Ovary (tissue), 9 donors: ENCODE data around the gene RAD50. TPM values are rescaled to one million over a fixed set of nuclear protein-coding genes. Genes with fewer than 3 reads are reported as not detected.

Source experiments
- DNase-seq, 5 donors: peaks; one replicate each; pipeline ENCODE4 v3.0.0-alpha.2; 2019 to 2020
- H3K27ac ChIP-seq, 2 donors: fragments of 200-600 bp; one replicate each; pipeline versions ENCODE4 v1.5.1 to v1.8.0; 2019 to 2022
- H3K27me3 ChIP-seq: fragments of 200-600 bp; one replicate; pipeline ENCODE4 v1.8.0; 2022
- H3K36me3 ChIP-seq: fragments of 200-600 bp; sonication (generic); one replicate; pipeline ENCODE4 v1.5.1; 2019
- H3K4me1 ChIP-seq: one replicate; pipeline ENCODE4 v1.8.1; 2013; ENCODE audit warnings: mild to moderate bottlenecking, moderate library complexity; ENCODE audit not compliant: insufficient read depth
- H3K4me3 ChIP-seq: fragments of 200-600 bp; sonication (generic); one replicate; pipeline ENCODE4 v1.5.1; 2017
- H3K9me3 ChIP-seq, 2 donors: fragments of 200-600 bp in 1 of 2; sonication (generic) in 1 of 2; one replicate each; pipeline versions ENCODE4 v1.5.1 to v1.8.1; 2013 to 2019; ENCODE audit warnings: mild to moderate bottlenecking in 1 of 2, moderate library complexity in 1 of 2
- CTCF ChIP-seq, 3 donors: fragments of 450-650 bp in 2 of 3; fragments of 200-600 bp in 1 of 3; IDR thresholded peaks; one replicate each; pipeline versions ENCODE4 v1.5.1 to v1.8.0; 2016 to 2022; ENCODE audit warnings: antibody characterized with exemption in 3 of 3, mild to moderate bottlenecking in 1 of 3
- EP300 ChIP-seq: sonication (generic); formaldehyde crosslinking; IDR thresholded peaks from one replicate; pipeline ENCODE4 v1.6.1; 2017; ENCODE audit warnings: antibody characterized with exemption
- POLR2A ChIP-seq: fragments of 450-650 bp; IDR thresholded peaks from one replicate; pipeline ENCODE4 v1.6.1; 2017; ENCODE audit warnings: antibody characterized with exemption, mild to moderate bottlenecking, moderate library complexity
- WGBS, 3 donors: extraction: QIAGEN DNeasy Blood & Tissue Kit in 1 of 3; methylation state at CpG; one replicate each; pipeline versions ENCODE4 v1.1.5 to v1.1.7; 2013 to 2017; 5-methylcytosine and 5-hydroxymethylcytosine counted together
- intact Hi-C, 4 donors: fragments of 100-400 bp; cut with DNase I; formaldehyde crosslinking; loops; one replicate each; pipeline versions ENCODE4 v1.11.0 to v1.15.1; 2022 to 2023
- polyA plus RNA-seq, 2 donors: library from polyadenylated mRNA; stranded (reverse); fragments of 200-250 nt in 1 of 2; fragments of 350-450 nt in 1 of 2; fragmentation: Illumina TruSeq in 1 of 2; extraction: RNeasy Lipid Tissue Mini Kit (QIAGEN cat#74804) in 1 of 2; gene quantifications; one replicate each; pipeline ENCODE4 v1.2.3, GENCODE V29; 2013 to 2014
- total RNA-seq, 7 donors: library from RNA; depleted of rRNA in 2 of 7; stranded (reverse); fragments of >200 nt in 2 of 7; fragmentation: NEBNext Ultra II Directional in 3 of 7; extraction: Animal tissue kit (Norgen Biotek cat#: 25700) in 3 of 7; gene quantifications; one replicate each; pipeline versions ENCODE4 v1.1.0 to v1.2.4, GENCODE V29; 2016 to 2023
- donor health status: DM: no; HTN: no; CAD: no; lungs with moderate emphysema.
- donor health status: DM: no; HTN: no; CAD: no.
- donor health status: Bipolar disorder and iron deficiency.
- donor health status: DM: yes; HTN: yes; CAD: no.
- donor health status: DM: no; HTN: no; CAD: no.
- donor health status: DM: yes; HTN: yes; CAD: no.

The RAD50 gene
- total and polyA plus RNA-seq, 9 donors: 9.4 to 41.5 (median 28.1) TPM

DNA sequence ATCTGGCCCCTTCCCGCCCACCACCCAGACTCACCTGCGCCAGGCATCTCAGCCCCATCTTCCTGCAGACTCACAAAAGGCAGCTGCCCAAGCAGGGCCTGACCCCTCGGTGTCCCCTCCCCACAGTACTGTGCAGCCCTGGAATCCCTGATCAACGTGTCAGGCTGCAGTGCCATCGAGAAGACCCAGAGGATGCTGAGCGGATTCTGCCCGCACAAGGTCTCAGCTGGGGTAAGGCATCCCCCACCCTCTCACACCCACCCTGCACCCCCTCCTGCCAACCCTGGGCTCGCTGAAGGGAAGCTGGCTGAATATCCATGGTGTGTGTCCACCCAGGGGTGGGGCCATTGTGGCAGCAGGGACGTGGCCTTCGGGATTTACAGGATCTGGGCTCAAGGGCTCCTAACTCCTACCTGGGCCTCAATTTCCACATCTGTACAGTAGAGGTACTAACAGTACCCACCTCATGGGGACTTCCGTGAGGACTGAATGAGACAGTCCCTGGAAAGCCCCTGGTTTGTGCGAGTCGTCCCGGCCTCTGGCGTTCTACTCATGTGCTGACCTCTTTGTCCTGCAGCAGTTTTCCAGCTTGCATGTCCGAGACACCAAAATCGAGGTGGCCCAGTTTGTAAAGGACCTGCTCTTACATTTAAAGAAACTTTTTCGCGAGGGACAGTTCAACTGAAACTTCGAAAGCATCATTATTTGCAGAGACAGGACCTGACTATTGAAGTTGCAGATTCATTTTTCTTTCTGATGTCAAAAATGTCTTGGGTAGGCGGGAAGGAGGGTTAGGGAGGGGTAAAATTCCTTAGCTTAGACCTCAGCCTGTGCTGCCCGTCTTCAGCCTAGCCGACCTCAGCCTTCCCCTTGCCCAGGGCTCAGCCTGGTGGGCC, 103.1 kb downstream of the RAD50 start:
- intact Hi-C loops: no loop called here
- H3K27ac ChIP-seq: no peak overlapping the region
- H3K36me3 ChIP-seq: no peaks in the 10 kb centered on the region
- WGBS, 3 donors: 92 to 94% (median 93%) methylated on average over 23 of the region's 23 CpGs
- no peaks in the 10 kb centered on the region for H3K9me3 ChIP-seq
- no peaks in the 10 kb centered on the region for H3K27me3 ChIP-seq
- DNase-seq: no peak
- no peak overlapping the region for H3K4me3 ChIP-seq
- peaks cover 4% of the 10 kb centered on the region for H3K4me1 ChIP-seq
- no peak for TF ChIP-seq EP300
- TF ChIP-seq CTCF (IDR thresholded peaks at IDR 0.05): no peak
- TF ChIP-seq POLR2A: no peak

DNA sequence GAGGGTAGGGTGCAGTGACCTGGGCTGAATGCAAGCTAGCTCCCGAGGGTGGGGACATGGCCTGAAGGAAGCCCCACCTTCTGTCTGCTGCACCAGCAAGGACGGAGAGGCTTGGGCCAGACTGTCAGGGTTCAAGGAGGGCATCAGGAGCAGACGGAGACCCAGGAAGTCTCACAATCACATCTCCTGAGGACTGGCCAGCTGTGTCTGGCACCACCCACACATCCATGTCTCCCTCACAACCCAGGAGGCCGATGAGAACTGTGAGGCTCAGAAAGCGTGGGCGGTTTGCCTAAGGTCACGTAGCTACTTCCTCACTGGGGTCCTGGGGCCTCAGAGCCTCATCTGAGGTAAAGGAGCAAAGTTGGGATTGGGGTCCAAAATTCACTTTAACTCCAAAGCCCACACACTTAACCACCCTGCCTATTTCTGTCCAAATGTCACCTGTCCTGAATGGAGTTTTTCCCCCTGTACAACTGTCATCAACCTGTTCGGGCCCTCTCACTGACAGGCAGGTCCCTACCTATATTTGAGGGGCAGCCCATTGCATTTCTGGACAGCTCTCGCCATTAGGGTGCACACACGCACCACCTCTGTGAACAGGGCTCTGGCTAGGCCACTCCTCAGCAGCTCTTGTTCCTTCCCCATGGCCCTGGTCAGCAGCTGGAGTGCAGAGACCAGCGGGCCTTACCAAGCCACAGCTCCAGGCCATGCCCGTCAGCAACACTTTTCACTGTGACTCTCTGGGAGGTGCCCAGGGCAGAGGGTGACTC, 104.6 kb downstream of the RAD50 start:
- TF ChIP-seq EP300 (no peak), POLR2A (no peak), CTCF (IDR thresholded peaks at IDR 0.05) (no peak)
- Histone ChIP-seq H3K27me3 (no peaks in the 10 kb centered on the region), H3K4me1 (peaks cover 3% of the 10 kb centered on the region), H3K9me3 (no peaks in the 10 kb centered on the region), H3K4me3 (no peak overlapping the region), H3K27ac (no peak overlapping the region), H3K36me3 (no peaks in the 10 kb centered on the region)
- intact Hi-C loops: no loop called here
- WGBS, 3 donors: 68 to 77% (median 69%) methylated on average over 11 to 12 of the region's 12 CpGs
- DNase-seq: no peak

DNA sequence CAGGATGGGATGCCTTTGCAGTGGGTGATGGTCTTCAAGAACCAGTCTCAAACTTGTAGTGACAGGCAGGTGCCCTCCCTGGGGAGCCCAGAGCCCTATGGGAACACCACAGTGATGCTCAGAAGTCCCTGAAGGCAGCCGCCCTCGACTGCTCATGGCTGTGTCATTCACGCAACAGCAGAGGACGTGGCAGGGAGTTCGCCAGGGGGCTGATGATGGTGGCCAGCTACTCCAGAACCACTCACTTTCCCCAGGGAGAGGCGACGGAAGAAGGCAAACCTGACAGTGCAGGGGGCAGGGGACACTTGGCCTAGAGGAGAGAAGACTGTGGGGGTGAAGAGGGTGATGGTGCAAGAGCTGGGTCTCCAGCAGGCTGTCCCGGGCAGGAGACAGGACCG, 105.2 kb downstream of the RAD50 start:
- Histone ChIP-seq H3K27ac (no peak overlapping the region), H3K36me3 (no peaks in the 10 kb centered on the region), H3K9me3 (no peaks in the 10 kb centered on the region), H3K4me1 (no peaks in the 10 kb centered on the region), H3K27me3 (no peaks in the 10 kb centered on the region), H3K4me3 (no peak overlapping the region)
- no peak for TF ChIP-seq EP300
- no peak for TF ChIP-seq POLR2A
- TF ChIP-seq CTCF (IDR thresholded peaks at IDR 0.05): no peak
- intact Hi-C loops: no loop called here
- WGBS, 3 donors: 91 to 98% (median 96%) methylated on average over 9 of the region's 9 CpGs
- no peak for DNase-seq

GRCh38 chr5:132662925-132663770, 106.4 kb downstream of the RAD50 start:
- Histone ChIP-seq H3K4me3 (no peak overlapping the region), H3K27ac (no peak overlapping the region), H3K9me3 (no peaks in the 10 kb centered on the region), H3K36me3 (no peaks in the 10 kb centered on the region), H3K27me3 (no peaks in the 10 kb centered on the region), H3K4me1 (no peaks in the 10 kb centered on the region)
- intact Hi-C loops: no loop called here
- TF ChIP-seq POLR2A (no peak), CTCF (IDR thresholded peaks at IDR 0.05) (no peak), EP300 (no peak)
- DNase-seq: no peak
- WGBS, 3 donors: 72 to 78% (median 74%) methylated on average over 25 of the region's 25 CpGs
